IMR-90 (cell line): ENCODE data around the gene MAJIN. TPM values are rescaled to one million over a fixed set of nuclear protein-coding genes. Genes with fewer than 3 reads are reported as not detected.

Source experiments
- ATAC-seq: fragments of 200-7000 bp; cut with Tn5 transposase; 2 replicates; pipeline ENCODE4 v1.9.1; 2020; ENCODE audit warnings: low read depth, mild to moderate bottlenecking, moderate library complexity
- BruUV-seq: library from RNA; stranded (reverse); fragments of 400-500 nt; replicated peaks from 2 replicates; lab custom pipeline; 2021; lab: Mats Ljungman, UMichigan
- CTCF ChIA-PET: fragments of 300-600 bp; formaldehyde crosslinking; extraction: SDS; loops from one replicate; lab custom pipeline; 2021; ENCODE audit warnings: antibody characterized with exemption; lab: Yijun Ruan, JAX
- POLR2A ChIA-PET: fragments of 300-600 bp; sonication (Branson Sonifier 250); formaldehyde crosslinking; loops from one replicate; lab custom pipeline; 2022; ENCODE audit warnings: antibody characterized with exemption; ENCODE audit not compliant: unreplicated experiment; lab: Charles Lee
- DNase-seq: peaks from one replicate; pipeline ENCODE4 v3.0.0; 2013
- H2AFZ ChIP-seq: replicated peaks from 2 replicates; pipeline ENCODE3; 2013; ENCODE audit warnings: low read length, mild to moderate bottlenecking; ENCODE audit not compliant: poor library complexity
- H2AK5ac ChIP-seq: 2 replicates; pipeline ENCODE4 v1.6.1; 2013; ENCODE audit warnings: low read depth, low read length, inconsistent platforms
- H2AK9ac ChIP-seq: replicated peaks from 2 replicates; pipeline ENCODE3; 2013; ENCODE audit warnings: mild to moderate bottlenecking, low read depth, low read length, moderate library complexity; ENCODE audit not compliant: poor library complexity
- H2BK120ac ChIP-seq: 2 replicates; pipeline ENCODE4 v1.6.1; 2013; ENCODE audit warnings: low read depth, low read length, inconsistent platforms
- H2BK15ac ChIP-seq: 3 replicates; pipeline ENCODE4 v1.6.1; 2013; ENCODE audit warnings: low read depth, low read length, inconsistent platforms
- H2BK20ac ChIP-seq: 2 replicates; pipeline ENCODE4 v1.6.1; 2013; ENCODE audit warnings: low read depth, mild to moderate bottlenecking, inconsistent platforms, low read length, moderate library complexity
- H2BK5ac ChIP-seq: 2 replicates; pipeline ENCODE4 v1.6.1; 2013; ENCODE audit warnings: mild to moderate bottlenecking, low read depth, low read length, inconsistent platforms; ENCODE audit not compliant: poor library complexity, severe bottlenecking
- H3K14ac ChIP-seq: replicated peaks from 2 replicates; pipeline ENCODE4 v1.6.1; 2013; ENCODE audit warnings: low read depth, low read length, inconsistent platforms
- H3K18ac ChIP-seq: 2 replicates; pipeline ENCODE4 v1.6.1; 2013; ENCODE audit warnings: low read depth, low read length, control low read depth
- H3K23ac ChIP-seq: 2 replicates; pipeline ENCODE4 v1.6.1; 2013; ENCODE audit warnings: low read depth, low read length, inconsistent platforms
- H3K27ac ChIP-seq: 2 replicates; pipeline ENCODE4 v1.5.1; 2013; ENCODE audit warnings: mild to moderate bottlenecking, control low read depth, low read length; ENCODE audit not compliant: insufficient read depth
- H3K27me3 ChIP-seq: 2 replicates; pipeline ENCODE4 v1.6.1; 2013; ENCODE audit warnings: low read length; ENCODE audit not compliant: control insufficient read depth, insufficient read depth
- H3K36me3 ChIP-seq: 2 replicates; pipeline ENCODE4 v1.6.1; 2013; ENCODE audit warnings: low read length, mixed read lengths; ENCODE audit not compliant: control insufficient read depth, insufficient read depth
- H3K4ac ChIP-seq: 2 replicates; pipeline ENCODE4 v1.6.1; 2013; ENCODE audit warnings: low read depth, low read length, inconsistent platforms
- H3K4me1 ChIP-seq: 2 replicates; pipeline ENCODE4 v1.6.1; 2013; ENCODE audit warnings: low read length, mixed read lengths; ENCODE audit not compliant: control insufficient read depth, insufficient read depth
- H3K4me2 ChIP-seq: 2 replicates; pipeline ENCODE4 v1.6.1; 2013; ENCODE audit warnings: low read depth, mild to moderate bottlenecking, control low read depth, low read length, moderate library complexity
- H3K4me3 ChIP-seq: 2 replicates; pipeline ENCODE4 v1.5.1; 2013; ENCODE audit warnings: low read depth, mild to moderate bottlenecking, control low read depth, low read length, moderate library complexity; ENCODE audit not compliant: insufficient read depth
- H3K56ac ChIP-seq: 2 replicates; pipeline ENCODE4 v1.6.1; 2013; ENCODE audit warnings: low read length, inconsistent platforms; ENCODE audit not compliant: insufficient read depth; ENCODE audit errors: extremely low read depth
- H3K79me1 ChIP-seq, 2 experiments: 2 replicates each; pipeline ENCODE4 v1.6.1; 2013; ENCODE audit warnings: low read length in 2 of 2, inconsistent platforms in 1 of 2, low read depth in 1 of 2
- H3K9ac ChIP-seq: 2 replicates; pipeline ENCODE4 v1.6.1; 2013; ENCODE audit warnings: low read depth, low read length, control low read depth
- H3K9me1 ChIP-seq: 2 replicates; pipeline ENCODE4 v1.6.1; 2013; ENCODE audit warnings: low read length, inconsistent platforms; ENCODE audit not compliant: insufficient read depth
- H3K9me3 ChIP-seq: 2 replicates; pipeline ENCODE4 v1.6.1; 2013; ENCODE audit warnings: low read length; ENCODE audit not compliant: control insufficient read depth, insufficient read depth
- H4K20me1 ChIP-seq: 2 replicates; pipeline ENCODE4 v1.6.1; 2013; ENCODE audit warnings: low read length, inconsistent platforms; ENCODE audit not compliant: insufficient read depth
- H4K5ac ChIP-seq: 2 replicates; pipeline ENCODE4 v1.6.1; 2013; ENCODE audit warnings: mild to moderate bottlenecking, low read depth, low read length, control low read depth
- H4K8ac ChIP-seq, 2 experiments: 2 replicates each; pipeline ENCODE4 v1.6.1; 2013; ENCODE audit warnings: low read depth in 2 of 2, low read length in 2 of 2, control low read depth in 1 of 2, inconsistent platforms in 1 of 2
- H4K91ac ChIP-seq: 2 replicates; pipeline ENCODE4 v1.6.1; 2013; ENCODE audit warnings: low read depth, low read length, inconsistent platforms; ENCODE audit not compliant: insufficient read depth
- BHLHE40 ChIP-seq: fragments of 150-350 bp; IDR thresholded peaks from 2 replicates; pipeline ENCODE4 v1.6.1; 2016; ENCODE audit warnings: mild to moderate bottlenecking, low read depth, low read length
- CEBPB ChIP-seq: IDR thresholded peaks from 2 replicates; pipeline ENCODE4 v1.6.1; 2012; ENCODE audit warnings: low read depth, low read length, improper control_type of control experiment
- CHD1 ChIP-seq: IDR thresholded peaks from 2 replicates; pipeline ENCODE4 v1.6.1; 2012; ENCODE audit warnings: low read depth, low read length, improper control_type of control experiment
- FOS ChIP-seq: fragments of 150-350 bp; IDR thresholded peaks from 2 replicates; pipeline ENCODE4 v1.6.1; 2016; ENCODE audit warnings: low read depth, low read length
- MAFK ChIP-seq: IDR thresholded peaks from 2 replicates; pipeline ENCODE4 v1.6.1; 2012; ENCODE audit warnings: low read depth, low read length, improper control_type of control experiment
- MXI1 ChIP-seq: IDR thresholded peaks from 2 replicates; pipeline ENCODE4 v1.6.1; 2012; ENCODE audit warnings: low read depth, mild to moderate bottlenecking, low read length, moderate library complexity, borderline replicate concordance
- NFE2L2 ChIP-seq: fragments of 150-350 bp; IDR thresholded peaks from 2 replicates; pipeline ENCODE4 v1.6.1; 2016; ENCODE audit warnings: low read depth, mild to moderate bottlenecking, low read length
- POLR2A ChIP-seq: IDR thresholded peaks from 2 replicates; pipeline ENCODE4 v1.6.1; 2012; ENCODE audit warnings: mild to moderate bottlenecking, low read depth, low read length
- RAD21 ChIP-seq: IDR thresholded peaks from 2 replicates; pipeline ENCODE4 v1.6.1; 2012; ENCODE audit warnings: low read length, improper control_type of control experiment
- RCOR1 ChIP-seq: IDR thresholded peaks from 2 replicates; pipeline ENCODE4 v1.6.1; 2012; ENCODE audit warnings: mild to moderate bottlenecking, low read length, improper control_type of control experiment; ENCODE audit not compliant: insufficient replicate concordance
- RFX5 ChIP-seq: IDR thresholded peaks from 2 replicates; pipeline ENCODE4 v1.8.0; 2012; ENCODE audit warnings: low read depth, mild to moderate bottlenecking, low read length, moderate library complexity
- SMC3 ChIP-seq: fragments of 150-350 bp; IDR thresholded peaks from 2 replicates; pipeline ENCODE4 v1.6.1; 2016; ENCODE audit warnings: low read depth, mild to moderate bottlenecking, antibody characterized with exemption, low read length, moderate library complexity
- WGBS, 2 experiments: methylation state at CpG; one replicate each; pipeline versions ENCODE4 v1.1.5 to v1.1.7; 2013; ENCODE audit warnings: missing lambda C conversion rate in 2 of 2; ENCODE audit not compliant: insufficient read length in 1 of 2; ENCODE audit errors: extremely low coverage in 2 of 2; 5-methylcytosine and 5-hydroxymethylcytosine counted together
- dilution Hi-C: fragments of 300-500 bp; cut with HindIII; formaldehyde crosslinking; loops from one replicate; pipeline ENCODE4 v1.14.3; 2018; ENCODE audit warnings: low sequenced_read_pairs; ENCODE audit not compliant: unreplicated experiment
- in situ Hi-C: fragments of 300-500 bp; cut with MboI; formaldehyde crosslinking; loops from 3 replicates; pipeline ENCODE4 v1.14.3; 2019; ENCODE audit warnings: low sequenced_read_pairs, inconsistent platforms, mixed read lengths
- intact Hi-C: fragments of 100-400 bp; cut with micrococcal nuclease; formaldehyde crosslinking; loops from 2 replicates; pipeline ENCODE4 v1.10.0; 2022
- polyA plus RNA-seq, 3 experiments: library from polyadenylated mRNA; depleted of rRNA; stranded (reverse); fragments of >200 nt; gene quantifications; 2 replicates each; pipeline ENCODE4 v1.2.3, GENCODE V29; 2012; ENCODE audit warnings: low replicate concordance in 1 of 3
- total RNA-seq: library from RNA; depleted of rRNA; stranded (reverse); fragments of >200 nt; gene quantifications from 2 replicates; pipeline ENCODE4 v1.2.3, GENCODE V29; 2012
- TF ChIP-seq, protein P1 (sequence below): fragments of 150-350 bp; IDR thresholded peaks from 2 replicates; pipeline ENCODE4 v1.6.1; 2017; ENCODE audit warnings: mild to moderate bottlenecking, antibody characterized with exemption, low read length, low read depth
- TF ChIP-seq, protein P2 (sequence below): fragments of 150-350 bp; IDR thresholded peaks from 2 replicates; pipeline ENCODE4 v1.6.1; 2016; ENCODE audit warnings: low read depth, mild to moderate bottlenecking, low read length, moderate library complexity, borderline replicate concordance
- TF ChIP-seq, protein P3 (sequence below): conservative IDR thresholded peaks from 2 replicates; pipeline ENCODE4 v1.5.1; 2012; ENCODE audit warnings: mild to moderate bottlenecking, low read depth, low read length, improper control_type of control experiment

MAJIN gene
- total and polyA plus RNA-seq, 2 of the 4 experiments (the other 2 are of a cell fraction), result not detected

DNA sequence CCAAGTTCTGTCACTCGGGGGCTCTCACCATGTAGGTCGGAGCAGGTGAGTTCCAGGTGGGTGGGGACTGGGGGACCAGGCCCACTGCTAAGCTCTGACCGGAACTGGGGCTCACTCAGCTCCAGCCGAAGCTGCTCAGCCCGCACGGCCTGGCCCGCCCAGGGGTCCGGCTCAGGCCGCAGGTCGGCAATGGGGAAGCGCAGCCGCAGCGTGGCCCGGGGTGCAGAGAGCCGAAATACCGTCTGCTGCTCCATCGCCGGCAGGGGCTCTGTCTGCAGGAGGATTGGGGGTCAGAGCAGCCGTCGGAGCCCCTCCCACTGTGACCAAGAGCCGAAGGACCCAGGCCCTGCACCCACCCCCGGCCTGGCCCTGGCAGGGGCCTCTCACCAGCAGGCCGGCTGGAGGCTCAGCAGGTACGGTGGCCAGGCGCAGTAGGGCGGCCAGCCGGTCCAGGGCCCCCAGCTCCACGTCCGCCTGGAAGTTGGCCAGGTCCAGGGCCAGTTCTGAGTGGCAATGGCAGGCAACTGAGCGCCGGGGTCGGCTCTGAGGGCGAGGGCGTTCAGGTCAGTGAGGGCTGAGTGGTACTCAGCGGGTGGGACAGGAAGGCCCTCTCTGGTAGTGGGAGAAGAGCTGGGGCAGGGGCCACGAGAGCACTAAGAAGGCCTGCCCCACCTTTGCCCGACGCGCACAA, 62.1 kb downstream of the MAJIN start:
- ATAC-seq (no peak), DNase-seq (no peak)
- no peaks in the 10 kb centered on the region for H3K27me3 ChIP-seq
- peaks cover 0 to 6% of the 10 kb centered on the region in 2 experiments; a peak in 2 of 4 replicates for H3K79me1 ChIP-seq
- TF ChIP-seq, protein P1, sequence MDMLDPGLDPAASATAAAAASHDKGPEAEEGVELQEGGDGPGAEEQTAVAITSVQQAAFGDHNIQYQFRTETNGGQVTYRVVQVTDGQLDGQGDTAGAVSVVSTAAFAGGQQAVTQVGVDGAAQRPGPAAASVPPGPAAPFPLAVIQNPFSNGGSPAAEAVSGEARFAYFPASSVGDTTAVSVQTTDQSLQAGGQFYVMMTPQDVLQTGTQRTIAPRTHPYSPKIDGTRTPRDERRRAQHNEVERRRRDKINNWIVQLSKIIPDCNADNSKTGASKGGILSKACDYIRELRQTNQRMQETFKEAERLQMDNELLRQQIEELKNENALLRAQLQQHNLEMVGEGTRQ, result no peak
- TF ChIP-seq FOS (no peak), MXI1 (no peak), RCOR1 (no peak), MAFK (no peak), NFE2L2 (no peak), BHLHE40 (no peak), RAD21 (no peak), CEBPB (no peak), SMC3 (no peak), POLR2A (no peak), RFX5 (no peak), CHD1 (no peak)
- TF ChIP-seq, protein P2, sequence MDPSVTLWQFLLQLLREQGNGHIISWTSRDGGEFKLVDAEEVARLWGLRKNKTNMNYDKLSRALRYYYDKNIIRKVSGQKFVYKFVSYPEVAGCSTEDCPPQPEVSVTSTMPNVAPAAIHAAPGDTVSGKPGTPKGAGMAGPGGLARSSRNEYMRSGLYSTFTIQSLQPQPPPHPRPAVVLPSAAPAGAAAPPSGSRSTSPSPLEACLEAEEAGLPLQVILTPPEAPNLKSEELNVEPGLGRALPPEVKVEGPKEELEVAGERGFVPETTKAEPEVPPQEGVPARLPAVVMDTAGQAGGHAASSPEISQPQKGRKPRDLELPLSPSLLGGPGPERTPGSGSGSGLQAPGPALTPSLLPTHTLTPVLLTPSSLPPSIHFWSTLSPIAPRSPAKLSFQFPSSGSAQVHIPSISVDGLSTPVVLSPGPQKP, result no peak
- TF ChIP-seq, protein P3, sequence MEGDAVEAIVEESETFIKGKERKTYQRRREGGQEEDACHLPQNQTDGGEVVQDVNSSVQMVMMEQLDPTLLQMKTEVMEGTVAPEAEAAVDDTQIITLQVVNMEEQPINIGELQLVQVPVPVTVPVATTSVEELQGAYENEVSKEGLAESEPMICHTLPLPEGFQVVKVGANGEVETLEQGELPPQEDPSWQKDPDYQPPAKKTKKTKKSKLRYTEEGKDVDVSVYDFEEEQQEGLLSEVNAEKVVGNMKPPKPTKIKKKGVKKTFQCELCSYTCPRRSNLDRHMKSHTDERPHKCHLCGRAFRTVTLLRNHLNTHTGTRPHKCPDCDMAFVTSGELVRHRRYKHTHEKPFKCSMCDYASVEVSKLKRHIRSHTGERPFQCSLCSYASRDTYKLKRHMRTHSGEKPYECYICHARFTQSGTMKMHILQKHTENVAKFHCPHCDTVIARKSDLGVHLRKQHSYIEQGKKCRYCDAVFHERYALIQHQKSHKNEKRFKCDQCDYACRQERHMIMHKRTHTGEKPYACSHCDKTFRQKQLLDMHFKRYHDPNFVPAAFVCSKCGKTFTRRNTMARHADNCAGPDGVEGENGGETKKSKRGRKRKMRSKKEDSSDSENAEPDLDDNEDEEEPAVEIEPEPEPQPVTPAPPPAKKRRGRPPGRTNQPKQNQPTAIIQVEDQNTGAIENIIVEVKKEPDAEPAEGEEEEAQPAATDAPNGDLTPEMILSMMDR, result no peak
- in situ Hi-C loops (no loop called here), dilution Hi-C loops (no loop called here), intact Hi-C loops (no loop called here)
- no peak overlapping the region for H4K91ac ChIP-seq
- no peaks in the 10 kb centered on the region for H4K20me1 ChIP-seq
- H3K4me3 ChIP-seq, result no peak overlapping the region
- H3K18ac ChIP-seq, result no peak overlapping the region
- H3K27ac ChIP-seq, result no peak overlapping the region
- no peaks in the 10 kb centered on the region for H3K9me1 ChIP-seq
- H3K4ac ChIP-seq, result no peak overlapping the region
- no peak overlapping the region for H2AK9ac ChIP-seq
- H2BK20ac ChIP-seq, result no peak overlapping the region
- H2BK5ac ChIP-seq, result no peak overlapping the region
- H3K4me1 ChIP-seq, result no peaks in the 10 kb centered on the region
- H3K9me3 ChIP-seq, result no peaks in the 10 kb centered on the region
- no peak overlapping the region for H3K14ac ChIP-seq
- no peak overlapping the region for H2BK15ac ChIP-seq
- no peak overlapping the region for H4K5ac ChIP-seq
- H4K8ac ChIP-seq, result no peak overlapping the region
- no TSS peak for BruUV-seq
- H3K36me3 ChIP-seq, result peaks cover 72% of the 10 kb centered on the region
- no peak overlapping the region for H2AK5ac ChIP-seq
- H3K9ac ChIP-seq, result no peak overlapping the region
- H3K23ac ChIP-seq, result no peak overlapping the region
- H2BK120ac ChIP-seq, result no peak overlapping the region
- H3K4me2 ChIP-seq, result no peak overlapping the region
- H2AFZ ChIP-seq, result no peak overlapping the region
- WGBS, 2 experiments, result 94% methylated on average over 23 of the region's 39 CpGs; no CpG with 5 or more reads in 1 of the 2 experiments
- ChIA-PET POLR2A (no interaction called here), CTCF (no interaction called here)
- H3K56ac ChIP-seq, result no peak overlapping the region
